ENCODE data around the gene CPTP. TPM values are rescaled to one million over a fixed set of nuclear protein-coding genes. Genes with fewer than 3 reads are reported as not detected.

CPTP gene
- total RNA-seq, 2 donors from 2014 or later = 45.4 to 60.2 TPM

GRCh38 chr1:1353389-1354151 is 29.0 kb downstream of the CPTP start:
- H3K4me3 ChIP-seq = no peak overlapping the region
- DNase-seq = no peak

GRCh38 chr1:1354271-1355247 is 30.0 kb downstream of the CPTP start:
- intact Hi-C loops (cut with DNase I) = no loop called here
- Histone ChIP-seq H3K4me1 (no peaks in the 10 kb centered on the region), H3K36me3 (no peaks in the 10 kb centered on the region), H3K27ac (no peak overlapping the region), H3K4me3 (no peak overlapping the region), H3K9me3 (no peaks in the 10 kb centered on the region), H3K9ac (ENCODE audit: low read depth in 2 of 2, low read length in 2 of 2) (no peak overlapping the region), H3K27me3 (peaks cover 29% of the 10 kb centered on the region)
- no peak for TF ChIP-seq CTCF (IDR thresholded peaks at IDR 0.05)
- no peak for DNase-seq

More at GRCh38 chr1:1353389-1354151, 29.0 kb downstream of the CPTP start:
- Histone ChIP-seq H3K27ac (no peak overlapping the region), H3K9me3 (no peaks in the 10 kb centered on the region), H3K9ac (ENCODE audit: low read depth in 2 of 2, low read length in 2 of 2) (no peak overlapping the region), H3K36me3 (no peaks in the 10 kb centered on the region), H3K4me1 (no peaks in the 10 kb centered on the region), H3K27me3 (peaks cover 25% of the 10 kb centered on the region)
- TF ChIP-seq CTCF (IDR thresholded peaks at IDR 0.05) = no peak
- intact Hi-C loops (cut with DNase I) = no loop called here

GRCh38 chr1:1355416-1355815 is 30.8 kb downstream of the CPTP start:
- Histone ChIP-seq H3K4me1 (no peaks in the 10 kb centered on the region), H3K27ac (no peak overlapping the region), H3K36me3 (no peaks in the 10 kb centered on the region), H3K9me3 (no peaks in the 10 kb centered on the region), H3K27me3 (peaks cover 30% of the 10 kb centered on the region), H3K4me3 (peak overlapping the region; percentile 8), H3K9ac (ENCODE audit: low read depth in 2 of 2, low read length in 2 of 2) (no peak overlapping the region)
- no peak for TF ChIP-seq CTCF (IDR thresholded peaks at IDR 0.05)
- no peak for DNase-seq
- intact Hi-C loops (cut with DNase I) = no loop called here

GRCh38 chr1:1356166-1356795 is 31.7 kb downstream of the CPTP start:
- H3K4me1 ChIP-seq = no peaks in the 10 kb centered on the region
- no peak for DNase-seq
- intact Hi-C loops (cut with DNase I) = no loop called here
- H3K4me3 ChIP-seq = peak overlapping the region; percentile 31
- no peaks in the 10 kb centered on the region for H3K36me3 ChIP-seq
- H3K9ac ChIP-seq (ENCODE audit: low read depth in 2 of 2, low read length in 2 of 2) = peak overlapping the region; percentile 60 to 61
- H3K27ac ChIP-seq = peak overlapping the region; percentile 75
- no peak for TF ChIP-seq CTCF (IDR thresholded peaks at IDR 0.05)
- peaks cover 30% of the 10 kb centered on the region for H3K27me3 ChIP-seq
- H3K9me3 ChIP-seq = no peaks in the 10 kb centered on the region

- Histone ChIP-seq H3K9me3 (no peaks in the 10 kb centered on the region), H3K27ac (peak overlapping the region; percentile 75), H3K4me1 (no peaks in the 10 kb centered on the region), H3K9ac (ENCODE audit: low read depth in 2 of 2, low read length in 2 of 2) (peak overlapping the region; percentile 61 to 69), H3K36me3 (no peaks in the 10 kb centered on the region), H3K4me3 (peak overlapping the region; percentile 31), H3K27me3 (peaks cover 30% of the 10 kb centered on the region)
- no peak for DNase-seq
- no peak for TF ChIP-seq CTCF (IDR thresholded peaks at IDR 0.05)
- intact Hi-C loops (cut with DNase I) = no loop called here
These were observed 32.3 kb downstream of the CPTP start for GRCh38 chr1:1356796-1357401.

All from colonic mucosa (tissue), 4 donors.